Ovary (tissue), 3 donors: Measurements from ENCODE around the gene PCDHGC3.

Experiments
- CTCF ChIP-seq, 3 donors: fragments of 450-650 bp in 2 of 3; fragments of 200-600 bp in 1 of 3; IDR thresholded peaks; one replicate each; pipeline versions ENCODE4 v1.5.1 to v1.8.0; 2016 to 2022; ENCODE audit warnings: antibody characterized with exemption in 3 of 3, mild to moderate bottlenecking in 1 of 3
- EP300 ChIP-seq: sonication (generic); formaldehyde crosslinking; IDR thresholded peaks from one replicate; pipeline ENCODE4 v1.6.1; 2017; ENCODE audit warnings: antibody characterized with exemption
- POLR2A ChIP-seq: fragments of 450-650 bp; IDR thresholded peaks from one replicate; pipeline ENCODE4 v1.6.1; 2017; ENCODE audit warnings: antibody characterized with exemption, mild to moderate bottlenecking, moderate library complexity
- donor health status: DM: no; HTN: no; CAD: no.

- TF ChIP-seq POLR2A: no peak
- TF ChIP-seq CTCF (IDR thresholded peaks at IDR 0.05): no peak
- TF ChIP-seq EP300: no peak
Observed at GRCh38 chr5:141478321-141478945, 2.7 kb downstream of the PCDHGC3 start.
